Erythroblast (primary cell): ENCODE results near the gene GATA3.

Experiments
- DNase-seq, 2 experiments: peaks; one replicate each; lab custom pipeline; 2025; lab: John Stamatoyannopoulos, UW
- GATA1 ChIP-seq: IDR thresholded peaks from 2 replicates; pipeline ENCODE4 v1.6.1; 2011; ENCODE audit warnings: low read depth, mild to moderate bottlenecking, control low read depth, low read length, moderate library complexity
- POLR2A ChIP-seq: IDR thresholded peaks from 2 replicates; pipeline ENCODE4 v1.6.1; 2011; ENCODE audit warnings: mild to moderate bottlenecking, low read length

The GATA3 gene

GRCh38 chr10:8043569-8044306 is 10.8 kb upstream of the GATA3 start:
- peak; percentile 7 to 20 for DNase-seq

GRCh38 chr10:8044331-8044907 is 10.1 kb upstream of the GATA3 start:
- TF ChIP-seq POLR2A, result no peak
- no peak for TF ChIP-seq GATA1
- no peak for DNase-seq

More at GRCh38 chr10:8043569-8044306, 10.8 kb upstream of the GATA3 start:
- TF ChIP-seq GATA1 (no peak), POLR2A (no peak)

GRCh38 chr10:8044908-8045725 is 9.4 kb upstream of the GATA3 start:
- no peak for DNase-seq
- TF ChIP-seq POLR2A (no peak), GATA1 (no peak)

GRCh38 chr10:8045726-8046494 is 8.6 kb upstream of the GATA3 start:
- TF ChIP-seq POLR2A, result no peak
- no peak for TF ChIP-seq GATA1
- DNase-seq, result no peak

- TF ChIP-seq POLR2A (no peak), GATA1 (no peak)
- no peak for DNase-seq
Measured at GRCh38 chr10:8047452-8048280, 6.8 kb upstream of the GATA3 start.

GRCh38 chr10:8048281-8049008 is 6.0 kb upstream of the GATA3 start:
- no peak for TF ChIP-seq POLR2A
- no peak for TF ChIP-seq GATA1
- DNase-seq, result no peak

- DNase-seq, result no peak
- TF ChIP-seq GATA1 (no peak), POLR2A (no peak)
Measured at GRCh38 chr10:8049045-8049864, 5.2 kb upstream of the GATA3 start.

GRCh38 chr10:8049865-8050555 is 4.5 kb upstream of the GATA3 start:
- DNase-seq, result no peak
- TF ChIP-seq GATA1 (no peak), POLR2A (no peak)

GRCh38 chr10:8050556-8051108 is 3.9 kb upstream of the GATA3 start:
- peak; percentile 13 to 27 for DNase-seq

GRCh38 chr10:8051109-8051821 is 3.2 kb upstream of the GATA3 start:
- TF ChIP-seq GATA1 (no peak), POLR2A (no peak)
- no peak for DNase-seq

More at GRCh38 chr10:8050556-8051108, 3.9 kb upstream of the GATA3 start:
- TF ChIP-seq GATA1 (no peak), POLR2A (no peak)
